B cell (primary cell): Measurements from ENCODE around the gene PAQR5. TPM values are rescaled to one million over a fixed set of nuclear protein-coding genes. Genes with fewer than 3 reads are reported as not detected.

Experiments used
- ATAC-seq: fragments of 200-7000 bp; cut with Tn5 transposase; one replicate; pipeline ENCODE4 v1.10.0; 2021; ENCODE audit warnings: low read depth, mild to moderate bottlenecking, moderate number of reproducible peaks, moderate library complexity
- CTCF ChIA-PET: fragments of 350-600 bp; sonication (Branson Sonifier 250); formaldehyde crosslinking; loops from one replicate; lab custom pipeline; 2021; ENCODE audit warnings: antibody characterized with exemption, inconsistent platforms; lab: Charles Lee
- POLR2A ChIA-PET: fragments of 350-600 bp; sonication (Branson Sonifier 250); formaldehyde crosslinking; loops from one replicate; lab custom pipeline; 2021; ENCODE audit warnings: antibody characterized with exemption; lab: Charles Lee
- DNase-seq: peaks from one replicate; pipeline ENCODE4 v3.0.0; 2013
- H2AFZ ChIP-seq: 2 replicates; pipeline ENCODE4 v1.6.1; 2012; ENCODE audit warnings: mild to moderate bottlenecking, low read depth, low read length; ENCODE audit not compliant: insufficient read depth, poor library complexity, severe bottlenecking
- H3K27ac ChIP-seq, 2 donors: 1 replicate in 1 of 2; 2 replicates in 1 of 2; pipeline ENCODE4 v1.5.1; 2012 to 2013; ENCODE audit warnings: low read length in 2 of 2, mild to moderate bottlenecking in 2 of 2, moderate library complexity in 1 of 2
- H3K27me3 ChIP-seq, 4 experiments: fragments of 200-600 bp in 1 of 4; sonication (generic) in 1 of 4; replicated peaks in 1 of 4; 1 replicate in 2 of 4; 2 replicates in 2 of 4; pipeline versions ENCODE4 v1.6.1 to v1.7.0; 2013 to 2016; ENCODE audit warnings: low read length in 3 of 4, mild to moderate bottlenecking in 2 of 4, mixed read lengths in 1 of 4, moderate library complexity in 1 of 4; ENCODE audit not compliant: insufficient read depth in 4 of 4, control insufficient read depth in 3 of 4; ENCODE audit errors: control extremely low read depth in 1 of 4
- H3K36me3 ChIP-seq, 2 experiments: replicated peaks in 1 of 2; 1 replicate in 1 of 2; 2 replicates in 1 of 2; pipeline versions ENCODE4 v1.6.1 to v1.7.1; 2013; ENCODE audit warnings: low read length in 1 of 2; ENCODE audit not compliant: insufficient read depth in 2 of 2, control insufficient read depth in 1 of 2; ENCODE audit errors: control extremely low read depth in 1 of 2, extremely low read depth in 1 of 2
- H3K4me1 ChIP-seq, 2 donors: fragments of 200-600 bp in 1 of 2; sonication (generic) in 1 of 2; 1 replicate in 1 of 2; 2 replicates in 1 of 2; pipeline versions ENCODE4 v1.5.1 to v1.6.1; 2013 to 2017; ENCODE audit warnings: low read length in 2 of 2; ENCODE audit not compliant: control insufficient read depth in 2 of 2, insufficient read depth in 2 of 2
- H3K4me2 ChIP-seq: replicated peaks from 2 replicates; pipeline ENCODE3; 2012; ENCODE audit warnings: mild to moderate bottlenecking, low read depth, low read length; ENCODE audit not compliant: poor library complexity, severe bottlenecking
- H3K4me3 ChIP-seq, 5 experiments: fragments of 200-600 bp in 1 of 5; sonication (generic) in 1 of 5; 1 replicate in 3 of 5; 2 replicates in 2 of 5; pipeline versions ENCODE4 v1.5.1 to v1.7.0; 2011 to 2016; ENCODE audit warnings: low read length in 4 of 5, mild to moderate bottlenecking in 4 of 5, low read depth in 2 of 5, control low read depth in 1 of 5, moderate library complexity in 1 of 5; ENCODE audit not compliant: insufficient read depth in 1 of 5; ENCODE audit errors: control extremely low read depth in 1 of 5, extremely low read depth in 1 of 5
- H3K79me2 ChIP-seq: fragments of 200-600 bp; sonication (generic); one replicate; pipeline ENCODE4 v1.6.0; 2016; ENCODE audit warnings: low read length; ENCODE audit not compliant: control insufficient read depth, insufficient read depth
- H3K9ac ChIP-seq: fragments of 200-600 bp; sonication (generic); 2 replicates; pipeline ENCODE4 v1.6.1; 2017; ENCODE audit warnings: mild to moderate bottlenecking, low read length, moderate library complexity
- H3K9me3 ChIP-seq, 3 donors: one replicate each; pipeline versions ENCODE4 v1.6.1 to v1.7.1; 2013; ENCODE audit warnings: low read length in 2 of 3; ENCODE audit not compliant: control insufficient read depth in 2 of 3, insufficient read depth in 1 of 3; ENCODE audit errors: control extremely low read depth in 1 of 3
- H4K20me1 ChIP-seq: 2 replicates; pipeline ENCODE4 v1.6.0; 2012; ENCODE audit warnings: mild to moderate bottlenecking, low read length; ENCODE audit not compliant: insufficient read depth, control insufficient read depth, poor library complexity, severe bottlenecking
- H3K27ac Mint-ChIP-seq: one replicate; pipeline ENCODE4 v1.8.0; 2021; ENCODE audit warnings: mixed read lengths
- H3K27me3 Mint-ChIP-seq: one replicate; pipeline ENCODE4 v1.8.0; 2021; ENCODE audit warnings: mixed read lengths
- H3K4me1 Mint-ChIP-seq: one replicate; pipeline ENCODE4 v1.8.0; 2021; ENCODE audit warnings: mixed read lengths
- H3K4me3 Mint-ChIP-seq: one replicate; pipeline ENCODE4 v1.8.0; 2021; ENCODE audit warnings: mixed read lengths
- H3K9me3 Mint-ChIP-seq: one replicate; pipeline ENCODE4 v1.8.0; 2022; ENCODE audit warnings: mixed read lengths; ENCODE audit not compliant: insufficient read depth
- EZH2 ChIP-seq: IDR thresholded peaks from 2 replicates; pipeline ENCODE4 v1.6.1; 2012; ENCODE audit warnings: borderline replicate concordance, low read depth, mild to moderate bottlenecking, moderate library complexity, low read length; ENCODE audit not compliant: insufficient read depth, poor library complexity, severe bottlenecking
- WGBS: methylation state at CpG from one replicate; pipeline ENCODE4 v1.1.5; 2013; ENCODE audit warnings: missing lambda C conversion rate; ENCODE audit not compliant: insufficient coverage; 5-methylcytosine and 5-hydroxymethylcytosine counted together
- intact Hi-C: fragments of 100-400 bp; cut with micrococcal nuclease; formaldehyde crosslinking; loops from one replicate; pipeline ENCODE4 v1.10.0; 2022
- polyA plus RNA-seq: library from polyadenylated mRNA; depleted of rRNA; stranded (reverse); fragments of >200 nt; gene quantifications from 2 replicates; pipeline ENCODE4 v1.2.3, GENCODE V29; 2012
- total RNA-seq, 2 donors: library from RNA; stranded (reverse); fragments of 120-200 nt in 1 of 2; gene quantifications; 1 replicate in 1 of 2; 2 replicates in 1 of 2; pipeline versions ENCODE4 v1.2.3 to v1.2.4, GENCODE V29; 2013 to 2022
- TF ChIP-seq, protein P1 (sequence below): fragments of 200-600 bp; IDR thresholded peaks from one replicate; pipeline ENCODE4 v1.8.0; 2022; ENCODE audit warnings: antibody characterized with exemption, mild to moderate bottlenecking

The PAQR5 gene
- total and polyA plus RNA-seq, 2 donors (not counting 1 experiment from before 2014, with no cell fraction given) = not detected

DNA sequence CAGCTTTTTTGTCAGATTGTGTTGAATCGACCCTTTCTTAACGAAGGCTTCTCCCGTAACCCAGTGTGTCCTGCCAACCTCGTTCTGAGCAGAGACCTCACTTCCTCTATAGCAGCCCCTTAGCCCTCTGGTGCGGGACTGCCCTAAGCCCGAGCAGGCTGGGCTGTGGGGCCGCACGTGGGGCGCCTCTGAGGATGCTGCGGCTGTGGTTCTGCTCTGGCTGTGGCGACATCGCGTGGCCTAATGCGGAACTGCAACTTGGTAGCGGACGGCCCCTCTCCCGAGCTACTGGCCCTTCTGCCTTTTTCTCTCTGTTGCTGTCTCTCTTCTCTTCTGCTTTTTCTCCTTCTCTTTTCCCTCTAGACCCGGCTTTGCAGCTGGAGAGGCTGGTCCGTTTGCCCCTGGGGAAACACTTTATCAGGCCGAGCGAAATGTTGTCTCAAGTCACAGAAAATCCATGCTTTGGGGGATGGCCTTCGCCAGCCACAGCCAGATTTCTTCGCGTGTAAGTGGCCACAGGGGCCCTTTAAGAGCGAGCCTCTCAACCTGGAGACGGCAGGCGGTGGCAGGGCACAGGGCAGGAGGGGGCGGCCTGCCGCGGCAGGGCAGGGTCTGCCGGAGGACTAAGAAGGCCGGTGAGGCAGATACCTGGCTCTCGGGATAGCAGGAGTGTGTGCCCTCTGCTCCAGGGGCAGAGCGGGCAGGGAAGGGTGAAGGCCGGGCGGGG is 96.0 kb downstream of the PAQR5 start:
- no peaks in the 10 kb centered on the region for H3K79me2 ChIP-seq
- no peak overlapping the region for H3K27ac Mint-ChIP-seq
- TF ChIP-seq, protein P1, sequence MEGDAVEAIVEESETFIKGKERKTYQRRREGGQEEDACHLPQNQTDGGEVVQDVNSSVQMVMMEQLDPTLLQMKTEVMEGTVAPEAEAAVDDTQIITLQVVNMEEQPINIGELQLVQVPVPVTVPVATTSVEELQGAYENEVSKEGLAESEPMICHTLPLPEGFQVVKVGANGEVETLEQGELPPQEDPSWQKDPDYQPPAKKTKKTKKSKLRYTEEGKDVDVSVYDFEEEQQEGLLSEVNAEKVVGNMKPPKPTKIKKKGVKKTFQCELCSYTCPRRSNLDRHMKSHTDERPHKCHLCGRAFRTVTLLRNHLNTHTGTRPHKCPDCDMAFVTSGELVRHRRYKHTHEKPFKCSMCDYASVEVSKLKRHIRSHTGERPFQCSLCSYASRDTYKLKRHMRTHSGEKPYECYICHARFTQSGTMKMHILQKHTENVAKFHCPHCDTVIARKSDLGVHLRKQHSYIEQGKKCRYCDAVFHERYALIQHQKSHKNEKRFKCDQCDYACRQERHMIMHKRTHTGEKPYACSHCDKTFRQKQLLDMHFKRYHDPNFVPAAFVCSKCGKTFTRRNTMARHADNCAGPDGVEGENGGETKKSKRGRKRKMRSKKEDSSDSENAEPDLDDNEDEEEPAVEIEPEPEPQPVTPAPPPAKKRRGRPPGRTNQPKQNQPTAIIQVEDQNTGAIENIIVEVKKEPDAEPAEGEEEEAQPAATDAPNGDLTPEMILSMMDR = peak; percentile 93
- no peak for TF ChIP-seq EZH2
- H3K4me2 ChIP-seq = peak overlapping the region; percentile 45
- H3K9ac ChIP-seq = no peak overlapping the region
- DNase-seq (peak; percentile 86), ATAC-seq (peak; percentile 98)
- peak overlapping the region; percentile 50 for H2AFZ ChIP-seq
- no peaks in the 10 kb centered on the region for H3K9me3 Mint-ChIP-seq
- H3K27me3 ChIP-seq = peaks cover 0 to 3% (median 0%) of the 10 kb centered on the region in 4 experiments
- H3K36me3 ChIP-seq = no peaks in the 10 kb centered on the region
- H3K4me3 Mint-ChIP-seq = peak overlapping the region; percentile 13
- peaks cover 6% of the 10 kb centered on the region for H3K4me1 Mint-ChIP-seq
- H3K27ac ChIP-seq = no peak overlapping the region
- intact Hi-C loops = loop anchor here (1.0 kb wide), 1 partner anchor 234 kb away; the partner anchor contains the start of gene GLCE
- H3K4me1 ChIP-seq = peaks cover 3 to 7% of the 10 kb centered on the region in 2 donors
- no peak overlapping the region for H3K4me3 ChIP-seq
- CTCF ChIA-PET = interaction anchor here (0.6 to 2.9 kb wide), 19 partner anchors 9 to 374 kb away, joined by 3 to 18 read pairs (median 3); partner anchors contain the start of genes GLCE and KIF23
- H3K9me3 ChIP-seq = no peaks in the 10 kb centered on the region
- WGBS = 37% methylated on average over 36 of the region's 36 CpGs
- H3K27me3 Mint-ChIP-seq = peaks cover 3% of the 10 kb centered on the region
- POLR2A ChIA-PET = interaction anchor here (0.7 kb wide), 1 partner anchor 23 kb away, joined by 3 read pairs; no protein-coding TSS in a partner anchor
- no peaks in the 10 kb centered on the region for H4K20me1 ChIP-seq

DNA sequence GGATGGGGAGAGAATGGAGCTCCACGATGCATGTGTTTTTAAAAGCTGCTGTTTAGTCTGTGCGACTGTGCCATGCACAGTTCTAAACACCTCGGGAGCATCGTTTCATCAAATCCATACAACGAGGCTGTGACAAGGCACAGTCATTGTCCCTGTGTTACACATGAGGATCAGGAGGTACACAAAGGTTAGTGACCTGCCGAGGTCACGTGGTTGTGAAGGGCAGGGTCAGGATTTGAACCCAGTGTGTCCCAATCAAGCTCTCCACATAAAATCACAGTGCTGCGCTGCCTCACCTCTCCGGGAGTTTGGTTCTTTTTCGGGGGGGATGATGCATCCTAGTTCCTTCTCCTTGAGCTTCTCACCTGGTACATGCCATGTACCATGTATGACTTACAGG is 96.7 kb downstream of the PAQR5 start:
- Mint-ChIP-seq H3K9me3 (no peaks in the 10 kb centered on the region), H3K27me3 (peaks cover 3% of the 10 kb centered on the region), H3K4me1 (peaks cover 6% of the 10 kb centered on the region), H3K4me3 (no peak overlapping the region), H3K27ac (no peak overlapping the region)
- no peak overlapping the region for H2AFZ ChIP-seq
- no peak overlapping the region for H3K27ac ChIP-seq
- H3K9ac ChIP-seq = no peak overlapping the region
- DNase-seq (no peak), ATAC-seq (no peak)
- WGBS = 90% methylated on average over 7 of the region's 10 CpGs
- H3K4me3 ChIP-seq = no peak overlapping the region
- intact Hi-C loops = no loop called here
- ChIA-PET POLR2A (interaction anchor here (0.7 kb wide), 1 partner anchor 23 kb away, joined by 3 read pairs; no protein-coding TSS in a partner anchor), CTCF (interaction anchor here (0.8 to 2.9 kb wide), 13 partner anchors 8 to 338 kb away, joined by 3 to 18 read pairs (median 6); partner anchors contain the start of genes GLCE and KIF23)
- H3K27me3 ChIP-seq = peaks cover 0 to 3% (median 0%) of the 10 kb centered on the region in 4 experiments
- no peaks in the 10 kb centered on the region for H4K20me1 ChIP-seq
- no peaks in the 10 kb centered on the region for H3K36me3 ChIP-seq
- TF ChIP-seq, protein P1 = no peak
- H3K4me2 ChIP-seq = no peak overlapping the region
- H3K9me3 ChIP-seq = no peaks in the 10 kb centered on the region
- H3K79me2 ChIP-seq = no peaks in the 10 kb centered on the region
- H3K4me1 ChIP-seq = peaks cover 3 to 7% of the 10 kb centered on the region in 2 donors
